HL-60/S4 treated with retinoic acid at 250 ng/mL for 4 days and 3 days (cell line): ENCODE data around the gene ULK3.

Source experiments
- in situ Hi-C: fragments of 300-500 bp; cut with MboI; formaldehyde crosslinking; loops from 2 replicates; pipeline ENCODE4 v1.7.0; 2022; ENCODE audit warnings: low sequenced_read_pairs

ULK3 gene

GRCh38 chr15:74841891-74842373 is 1.0 kb downstream of the ULK3 start:
- in situ Hi-C loops = no loop called here

GRCh38 chr15:74840851-74841775 is 1.8 kb downstream of the ULK3 start:
- in situ Hi-C loops = no loop called here

GRCh38 chr15:74839526-74840395 is 3.2 kb downstream of the ULK3 start:
- in situ Hi-C loops = no loop called here

GRCh38 chr15:74838746-74839525 is 4.0 kb downstream of the ULK3 start:
- in situ Hi-C loops = no loop called here

GRCh38 chr15:74838137-74838516 is 4.8 kb downstream of the ULK3 start:
- in situ Hi-C loops = no loop called here

GRCh38 chr15:74837482-74838136 is 5.3 kb downstream of the ULK3 start:
- in situ Hi-C loops = no loop called here

GRCh38 chr15:74836846-74837245 is 6.1 kb downstream of the ULK3 start:
- in situ Hi-C loops = no loop called here

- in situ Hi-C loops = no loop called here
These were observed 7.6 kb downstream of the ULK3 start for GRCh38 chr15:74835312-74835823.

GRCh38 chr15:74833376-74834107 is 9.4 kb downstream of the ULK3 start:
- in situ Hi-C loops = no loop called here

- in situ Hi-C loops = no loop called here
These were observed 10.1 kb downstream of the ULK3 start for GRCh38 chr15:74832826-74833225.

GRCh38 chr15:74831813-74832495 is 11.0 kb downstream of the ULK3 start:
- in situ Hi-C loops = no loop called here

- in situ Hi-C loops = no loop called here
These were observed 12.1 kb downstream of the ULK3 start for GRCh38 chr15:74830868-74831267.

- in situ Hi-C loops = no loop called here
These were observed 13.0 kb downstream of the ULK3 start for GRCh38 chr15:74829991-74830390.

GRCh38 chr15:74829486-74829885 is 13.5 kb downstream of the ULK3 start:
- in situ Hi-C loops = no loop called here

GRCh38 chr15:74828835-74829234 is 14.1 kb downstream of the ULK3 start:
- in situ Hi-C loops = no loop called here

- in situ Hi-C loops = no loop called here
These were observed 15.3 kb downstream of the ULK3 start for GRCh38 chr15:74827614-74828013.

GRCh38 chr15:74826921-74827320 is 16.0 kb downstream of the ULK3 start:
- in situ Hi-C loops = no loop called here

- in situ Hi-C loops = no loop called here
These were observed 16.6 kb downstream of the ULK3 start, which contains the start of gene CPLX3 for GRCh38 chr15:74826364-74826819. CPLX3 (plus strand) TSS chr15:74826627; CDS start chr15:74826704, 77 bp downstream.

- in situ Hi-C loops = no loop called here
These were observed 17.1 kb downstream of the ULK3 start for GRCh38 chr15:74825866-74826265.
